Left lung (tissue), 10 donors: Measurements from ENCODE around the gene ENTPD8. TPM values are rescaled to one million over a fixed set of nuclear protein-coding genes. Genes with fewer than 3 reads are reported as not detected.

ENCODE experiments used
- ATAC-seq: fragments of 200-7000 bp; cut with Tn5 transposase; one replicate; pipeline ENCODE4 v1.9.1; 2020; ENCODE audit warnings: moderate library complexity
- DNase-seq, 4 donors: peaks; one replicate each; pipeline ENCODE4 v3.0.0-alpha.2; 2013 to 2020
- H3K27ac ChIP-seq, 2 donors: fragments of 200-600 bp; sonication (generic) in 1 of 2; one replicate each; pipeline versions ENCODE4 v1.5.0 to v1.8.0; 2020 to 2021
- H3K27me3 ChIP-seq, 2 donors: fragments of 200-600 bp; sonication (generic) in 1 of 2; one replicate each; pipeline versions ENCODE4 v1.5.0 to v1.8.0; 2020 to 2021
- H3K36me3 ChIP-seq, 2 donors: fragments of 200-600 bp; sonication (generic) in 1 of 2; one replicate each; pipeline versions ENCODE4 v1.5.0 to v1.8.0; 2020 to 2021
- H3K4me1 ChIP-seq, 2 donors: fragments of 200-600 bp; one replicate each; pipeline ENCODE4 v1.8.0; 2021
- H3K4me3 ChIP-seq, 2 donors: fragments of 200-600 bp; sonication (generic) in 1 of 2; one replicate each; pipeline versions ENCODE4 v1.5.0 to v1.8.0; 2020 to 2021; ENCODE audit warnings: mild to moderate bottlenecking in 1 of 2
- H3K9me3 ChIP-seq, 2 donors: fragments of 200-600 bp; sonication (generic) in 1 of 2; one replicate each; pipeline versions ENCODE4 v1.5.0 to v1.8.0; 2020 to 2021
- CTCF ChIP-seq, 2 donors: fragments of 200-600 bp; sonication (generic) in 1 of 2; IDR thresholded peaks; one replicate each; pipeline versions ENCODE4 v1.5.0 to v1.8.0; 2021; ENCODE audit warnings: antibody characterized with exemption in 2 of 2
- intact Hi-C, 2 donors: fragments of 100-400 bp; cut with DNase I; formaldehyde crosslinking; loops; one replicate each; pipeline versions ENCODE4 v1.11.2 to v1.14.2; 2022
- polyA plus RNA-seq, 6 donors: library from polyadenylated mRNA; unstranded; fragments of 120-200 nt; gene quantifications; one replicate each; pipeline ENCODE4 v1.2.1, GENCODE V29; 2013; ENCODE audit not compliant: insufficient read length in 6 of 6
- total RNA-seq, 2 donors: library from RNA; stranded (reverse); fragmentation: NEBNext Ultra II Directional; extraction: Animal tissue kit (Norgen Biotek cat#: 25700); gene quantifications; one replicate each; pipeline ENCODE4 v1.2.1, GENCODE V29; 2021
- donor health status: DM: no; HTN: yes; CAD: no.
- donor health status: DM: no; HTN: no; CAD: no.

The ENTPD8 gene
- total and polyA plus RNA-seq, 8 donors = 0.15 to 0.68 (median 0.40) TPM; not detected in 1

- intact Hi-C loops = no loop called here
- peak in 1 of 4 donors; percentile 53 for DNase-seq
- Histone ChIP-seq H3K27me3 (no peaks in the 10 kb centered on the region), H3K4me3 (no peak overlapping the region), H3K4me1 (peaks cover 0 to 3% of the 10 kb centered on the region in 2 donors), H3K36me3 (peaks cover 0 to 6% of the 10 kb centered on the region in 2 donors), H3K9me3 (no peaks in the 10 kb centered on the region), H3K27ac (no peak overlapping the region)
- TF ChIP-seq CTCF (IDR thresholded peaks at IDR 0.05) = no peak
- no peak for ATAC-seq
Measured at GRCh38 chr9:137393176-137394150, 47.7 kb downstream of the ENTPD8 start.

GRCh38 chr9:137392232-137393007 lies 48.7 kb downstream of the ENTPD8 start:
- H3K27me3 ChIP-seq = no peaks in the 10 kb centered on the region
- ATAC-seq = no peak
- peak overlapping the region in 1 of 2 donors; percentile 33 for H3K27ac ChIP-seq
- no peak for TF ChIP-seq CTCF (IDR thresholded peaks at IDR 0.05)
- H3K4me3 ChIP-seq = no peak overlapping the region
- peaks cover 0 to 6% of the 10 kb centered on the region in 2 donors for H3K36me3 ChIP-seq
- no peaks in the 10 kb centered on the region for H3K9me3 ChIP-seq
- intact Hi-C loops = no loop called here
- H3K4me1 ChIP-seq = peaks cover 0 to 14% of the 10 kb centered on the region in 2 donors
- no peak for DNase-seq

GRCh38 chr9:137391411-137391754 lies 49.8 kb downstream of the ENTPD8 start:
- TF ChIP-seq CTCF (IDR thresholded peaks at IDR 0.05) = no peak
- DNase-seq (no peak), ATAC-seq (peak; percentile 52)
- H3K27me3 ChIP-seq = no peaks in the 10 kb centered on the region
- peaks cover 0 to 19% of the 10 kb centered on the region in 2 donors for H3K4me1 ChIP-seq
- H3K36me3 ChIP-seq = peaks cover 0 to 6% of the 10 kb centered on the region in 2 donors
- H3K27ac ChIP-seq = peak overlapping the region; percentile 76 to 80
- intact Hi-C loops = no loop called here
- H3K4me3 ChIP-seq = no peak overlapping the region
- no peaks in the 10 kb centered on the region for H3K9me3 ChIP-seq

- Histone ChIP-seq H3K9me3 (no peaks in the 10 kb centered on the region), H3K27me3 (no peaks in the 10 kb centered on the region), H3K4me1 (peaks cover 0 to 19% of the 10 kb centered on the region in 2 donors), H3K4me3 (no peak overlapping the region), H3K27ac (peak overlapping the region; percentile 76 to 80), H3K36me3 (peaks cover 0 to 6% of the 10 kb centered on the region in 2 donors)
- intact Hi-C loops = no loop called here
- peak; percentile 16 for ATAC-seq
- TF ChIP-seq CTCF (IDR thresholded peaks at IDR 0.05) = no peak
- DNase-seq = no peak
Measured at GRCh38 chr9:137390553-137391410, 50.4 kb downstream of the ENTPD8 start.
